ENCODE results near the gene UNC80.

UNC80 gene

GRCh38 chr2:209808521-209808920 is 36.9 kb downstream of the UNC80 start:
- DNase-seq: no peak

GRCh38 chr2:209809256-209809655 is 37.6 kb downstream of the UNC80 start:
- DNase-seq: no peak

GRCh38 chr2:209817844-209818271 is 46.2 kb downstream of the UNC80 start:
- no peak for DNase-seq

- DNase-seq: no peak
These were observed 47.3 kb downstream of the UNC80 start for GRCh38 chr2:209818939-209819338.

- DNase-seq: no peak
These were observed 50.2 kb downstream of the UNC80 start for GRCh38 chr2:209821806-209822205.

- DNase-seq: no peak
These were observed 51.9 kb downstream of the UNC80 start for GRCh38 chr2:209823484-209823883.

- no peak for DNase-seq
These were observed 52.8 kb downstream of the UNC80 start for GRCh38 chr2:209824391-209824790.

GRCh38 chr2:209830722-209831465 is 59.3 kb downstream of the UNC80 start:
- no peak for DNase-seq

- no peak for DNase-seq
These were observed 63.1 kb downstream of the UNC80 start for GRCh38 chr2:209834767-209835166.

- no peak for DNase-seq
These were observed 68.8 kb downstream of the UNC80 start for GRCh38 chr2:209840434-209840833.

GRCh38 chr2:209845666-209846065 is 74.0 kb downstream of the UNC80 start:
- DNase-seq: no peak

GRCh38 chr2:209864716-209865295 is 93.2 kb downstream of the UNC80 start:
- no peak for DNase-seq

GRCh38 chr2:209868271-209868994 is 96.8 kb downstream of the UNC80 start:
- DNase-seq: no peak

GRCh38 chr2:209870067-209870466 is 98.4 kb downstream of the UNC80 start:
- DNase-seq: no peak

GRCh38 chr2:209872675-209873074 is 101.0 kb downstream of the UNC80 start:
- no peak for DNase-seq

GRCh38 chr2:209875270-209875669 is 103.6 kb downstream of the UNC80 start:
- DNase-seq: no peak

GRCh38 chr2:209876211-209876610 is 104.6 kb downstream of the UNC80 start:
- DNase-seq: no peak

GRCh38 chr2:209878701-209879100 is 107.1 kb downstream of the UNC80 start:
- DNase-seq: no peak

- DNase-seq: no peak
These were observed 129.0 kb downstream of the UNC80 start for GRCh38 chr2:209900638-209901037.

- no peak for DNase-seq
These were observed 129.5 kb downstream of the UNC80 start for GRCh38 chr2:209901172-209901571.

GRCh38 chr2:209905691-209906090 is 134.1 kb downstream of the UNC80 start:
- DNase-seq: no peak

- no peak for DNase-seq
These were observed 136.1 kb downstream of the UNC80 start for GRCh38 chr2:209907746-209908145.

- no peak for DNase-seq
These were observed 136.9 kb downstream of the UNC80 start for GRCh38 chr2:209908511-209908910.

GRCh38 chr2:209911486-209911885 is 139.9 kb downstream of the UNC80 start:
- DNase-seq: no peak

Data from stimulated activated CD4-positive, alpha-beta T cell treated with anti-CD3 and anti-CD28 coated beads, Interleukin-1b, Interleukin-23, amount 100 ng/mL, for 48 hours (primary cell).